ENCODE measurements around the gene CDC42BPA.
A peak's percentile ranks its signal among the peaks of the same experiment; 100 is the strongest.
"Not testable (repeated sequence)": the region's sequence is repeated elsewhere in the genome, so short reads cannot be mapped to it uniquely, and the experiment has no call there.

The CDC42BPA gene

GRCh38 chr1:227234998-227235405, 83.3 kb downstream of the CDC42BPA start:
- H3K36me3 Mint-ChIP-seq (ENCODE audit: low read depth), result peaks cover 9% of the 10 kb centered on the region
- no peak overlapping the region for H3K4me3 Mint-ChIP-seq
- no peak overlapping the region for H3K27ac Mint-ChIP-seq
- no peaks in the 10 kb centered on the region for H3K4me1 Mint-ChIP-seq
- peak; percentile 15 to 49 (median 39) for TF ChIP-seq CTCF (IDR thresholded peaks at IDR 0.05; ENCODE audit: unreplicated experiment in 3 of 3)
- no peaks in the 10 kb centered on the region for H3K27me3 Mint-ChIP-seq (ENCODE audit: low read depth)
- H3K9me3 Mint-ChIP-seq, result no peaks in the 10 kb centered on the region

- not testable (repeated sequence) for H3K27ac Mint-ChIP-seq; H3K4me3 Mint-ChIP-seq; H3K4me1 Mint-ChIP-seq; H3K9me3 Mint-ChIP-seq; H3K27me3 Mint-ChIP-seq (ENCODE audit: low read depth); H3K36me3 Mint-ChIP-seq (ENCODE audit: low read depth)
Observed at GRCh38 chr1:227231128-227231527, 87.2 kb downstream of the CDC42BPA start.

GRCh38 chr1:227228201-227228600, 90.1 kb downstream of the CDC42BPA start:
- Mint-ChIP-seq H3K27ac (no peak overlapping the region), H3K4me3 (no peak overlapping the region), H3K27me3 (ENCODE audit: low read depth) (no peaks in the 10 kb centered on the region), H3K36me3 (ENCODE audit: low read depth) (peaks cover 4% of the 10 kb centered on the region), H3K4me1 (no peaks in the 10 kb centered on the region), H3K9me3 (no peaks in the 10 kb centered on the region)
- no peak for TF ChIP-seq CTCF (IDR thresholded peaks at IDR 0.05; ENCODE audit: unreplicated experiment in 3 of 3)

- Mint-ChIP-seq H3K4me3 (no peak overlapping the region), H3K4me1 (no peaks in the 10 kb centered on the region), H3K27ac (no peak overlapping the region), H3K27me3 (ENCODE audit: low read depth) (no peaks in the 10 kb centered on the region), H3K9me3 (no peaks in the 10 kb centered on the region), H3K36me3 (ENCODE audit: low read depth) (peaks cover 4% of the 10 kb centered on the region)
- TF ChIP-seq CTCF (IDR thresholded peaks at IDR 0.05; ENCODE audit: unreplicated experiment in 3 of 3), result no peak
Observed at GRCh38 chr1:227227761-227228160, 90.5 kb downstream of the CDC42BPA start.

- no peak for TF ChIP-seq CTCF (IDR thresholded peaks at IDR 0.05; ENCODE audit: unreplicated experiment in 3 of 3)
- H3K27ac Mint-ChIP-seq, result no peak overlapping the region
- no peaks in the 10 kb centered on the region for H3K27me3 Mint-ChIP-seq (ENCODE audit: low read depth)
- no peaks in the 10 kb centered on the region for H3K9me3 Mint-ChIP-seq
- no peaks in the 10 kb centered on the region for H3K4me1 Mint-ChIP-seq
- no peak overlapping the region for H3K4me3 Mint-ChIP-seq
- no peaks in the 10 kb centered on the region for H3K36me3 Mint-ChIP-seq (ENCODE audit: low read depth)
Observed at GRCh38 chr1:227225715-227226346, 92.5 kb downstream of the CDC42BPA start.

GRCh38 chr1:227223171-227223806, 95.0 kb downstream of the CDC42BPA start:
- H3K27me3 Mint-ChIP-seq (ENCODE audit: low read depth), result no peaks in the 10 kb centered on the region
- no peak for TF ChIP-seq CTCF (IDR thresholded peaks at IDR 0.05; ENCODE audit: unreplicated experiment in 3 of 3)
- H3K27ac Mint-ChIP-seq, result no peak overlapping the region
- H3K4me1 Mint-ChIP-seq, result no peaks in the 10 kb centered on the region
- H3K36me3 Mint-ChIP-seq (ENCODE audit: low read depth), result no peaks in the 10 kb centered on the region
- no peaks in the 10 kb centered on the region for H3K9me3 Mint-ChIP-seq
- no peak overlapping the region for H3K4me3 Mint-ChIP-seq
